Large intestine (tissue), 3 donors: Measurements from ENCODE around the gene BRCA1. TPM values are rescaled to one million over a fixed set of nuclear protein-coding genes. Genes with fewer than 3 reads are reported as not detected.
A peak's percentile ranks its signal among the peaks of the same experiment; 100 is the strongest.
"Not testable (repeated sequence)": the region's sequence is repeated elsewhere in the genome, so short reads cannot be mapped to it uniquely, and the experiment has no call there.

Experiments used
- DNase-seq, 2 donors: peaks; one replicate each; pipeline versions ENCODE4 v3.0.0 to v3.0.0-alpha.2; 2013
- H3K27ac ChIP-seq: one replicate; pipeline ENCODE4 v1.5.1; 2013; ENCODE audit warnings: low read length
- H3K27me3 ChIP-seq: 2 replicates; pipeline ENCODE4 v1.6.1; 2013; ENCODE audit warnings: low read length; ENCODE audit not compliant: control insufficient read depth, insufficient read depth
- H3K36me3 ChIP-seq: 2 replicates; pipeline ENCODE4 v1.6.1; 2013; ENCODE audit warnings: low read length; ENCODE audit not compliant: control insufficient read depth, insufficient read depth
- H3K4me1 ChIP-seq: one replicate; pipeline ENCODE4 v1.6.1; 2013; ENCODE audit warnings: low read length; ENCODE audit not compliant: control insufficient read depth, insufficient read depth
- H3K4me3 ChIP-seq: one replicate; pipeline ENCODE4 v1.5.1; 2013; ENCODE audit warnings: low read length
- H3K9me3 ChIP-seq: one replicate; pipeline ENCODE4 v1.6.1; 2013; ENCODE audit warnings: mild to moderate bottlenecking, low read depth, low read length, moderate library complexity; ENCODE audit not compliant: control insufficient read depth
- WGBS: methylation state at CpG from one replicate; pipeline ENCODE4 v1.1.5; 2013; ENCODE audit warnings: low lambda C conversion rate; ENCODE audit not compliant: insufficient coverage; 5-methylcytosine and 5-hydroxymethylcytosine counted together
- polyA plus RNA-seq: library from polyadenylated mRNA; unstranded; fragments of 120-200 nt; gene quantifications from one replicate; pipeline ENCODE4 v1.2.1, GENCODE V29; 2013

BRCA1 gene
- polyA plus RNA-seq, 1 donor, result 10.4 TPM

GRCh38 chr17:43069368-43069898 lies 55.7 kb downstream of the BRCA1 start:
- H3K9me3 ChIP-seq, result no peaks in the 10 kb centered on the region
- peaks cover 7% of the 10 kb centered on the region for H3K36me3 ChIP-seq
- no peaks in the 10 kb centered on the region for H3K4me1 ChIP-seq
- 100% methylated on average over 1 of the region's 3 CpGs for WGBS
- H3K27me3 ChIP-seq, result no peaks in the 10 kb centered on the region
- DNase-seq, result no peak
- no peak overlapping the region for H3K27ac ChIP-seq
- no peak overlapping the region for H3K4me3 ChIP-seq

GRCh38 chr17:43068570-43069367 lies 56.4 kb downstream of the BRCA1 start:
- Histone ChIP-seq H3K9me3 (no peaks in the 10 kb centered on the region), H3K4me1 (no peaks in the 10 kb centered on the region), H3K4me3 (no peak overlapping the region), H3K27ac (no peak overlapping the region), H3K27me3 (no peaks in the 10 kb centered on the region), H3K36me3 (peaks cover 9% of the 10 kb centered on the region)
- DNase-seq, result no peak
- WGBS, result 100% methylated on average over 2 of the region's 6 CpGs

- H3K36me3 ChIP-seq, result peaks cover 7% of the 10 kb centered on the region
- H3K27ac ChIP-seq, result no peak overlapping the region
- no peaks in the 10 kb centered on the region for H3K4me1 ChIP-seq
- no peaks in the 10 kb centered on the region for H3K9me3 ChIP-seq
- no peaks in the 10 kb centered on the region for H3K27me3 ChIP-seq
- DNase-seq, result no peak
- H3K4me3 ChIP-seq, result no peak overlapping the region
- no CpG with 5 or more reads among the region's 10 CpGs for WGBS
These were observed 62.1 kb downstream of the BRCA1 start for GRCh38 chr17:43062984-43063638.

- peaks cover 11% of the 10 kb centered on the region for H3K36me3 ChIP-seq
- 100% methylated on average over 3 of the region's 7 CpGs for WGBS
- no peak overlapping the region for H3K27ac ChIP-seq
- H3K4me1 ChIP-seq, result no peaks in the 10 kb centered on the region
- no peaks in the 10 kb centered on the region for H3K27me3 ChIP-seq
- H3K4me3 ChIP-seq, result no peak overlapping the region
- no peak for DNase-seq
- no peaks in the 10 kb centered on the region for H3K9me3 ChIP-seq
These were observed 69.1 kb downstream of the BRCA1 start for GRCh38 chr17:43056051-43056450.

GRCh38 chr17:43053008-43053407 lies 72.2 kb downstream of the BRCA1 start:
- not testable (repeated sequence) for H3K27me3 ChIP-seq, DNase-seq, H3K9me3 ChIP-seq, H3K27ac ChIP-seq, H3K4me3 ChIP-seq, H3K4me1 ChIP-seq
- peaks cover 15% of the 10 kb centered on the region for H3K36me3 ChIP-seq
- no CpG with 5 or more reads among the region's 7 CpGs for WGBS

GRCh38 chr17:43051969-43052368 lies 73.2 kb downstream of the BRCA1 start:
- H3K27me3 ChIP-seq, result no peaks in the 10 kb centered on the region
- no peaks in the 10 kb centered on the region for H3K4me1 ChIP-seq
- H3K9me3 ChIP-seq, result no peaks in the 10 kb centered on the region
- H3K4me3 ChIP-seq, result no peak overlapping the region
- peaks cover 15% of the 10 kb centered on the region for H3K36me3 ChIP-seq
- no peak for DNase-seq
- WGBS, result 100% methylated on average over 1 of the region's 1 CpG
- H3K27ac ChIP-seq, result no peak overlapping the region

GRCh38 chr17:43044024-43044423 lies 81.1 kb downstream of the BRCA1 start:
- Histone ChIP-seq H3K4me1 (no peaks in the 10 kb centered on the region), H3K27me3 (no peaks in the 10 kb centered on the region), H3K9me3 (no peaks in the 10 kb centered on the region), H3K4me3 (no peak overlapping the region), H3K27ac (no peak overlapping the region), H3K36me3 (peaks cover 3% of the 10 kb centered on the region)
- WGBS, result no CpG with 5 or more reads among the region's 4 CpGs
- no peak for DNase-seq

- Histone ChIP-seq H3K4me1 (no peaks in the 10 kb centered on the region), H3K9me3 (no peaks in the 10 kb centered on the region)
- DNase-seq, result no peak
These were observed 81.9 kb downstream of the BRCA1 start for GRCh38 chr17:43043307-43043706.

GRCh38 chr17:43042025-43042628 lies 83.0 kb downstream of the BRCA1 start:
- H3K27ac ChIP-seq, result no peak overlapping the region
- no peaks in the 10 kb centered on the region for H3K27me3 ChIP-seq
- DNase-seq, result no peak
- H3K4me1 ChIP-seq, result no peaks in the 10 kb centered on the region
- 83% methylated on average over 1 of the region's 5 CpGs for WGBS
- H3K9me3 ChIP-seq, result no peaks in the 10 kb centered on the region
- H3K36me3 ChIP-seq, result no peaks in the 10 kb centered on the region
- no peak overlapping the region for H3K4me3 ChIP-seq

More at GRCh38 chr17:43043307-43043706, 81.9 kb downstream of the BRCA1 start:
- Histone ChIP-seq H3K4me3 (no peak overlapping the region), H3K27me3 (no peaks in the 10 kb centered on the region), H3K27ac (no peak overlapping the region), H3K36me3 (no peaks in the 10 kb centered on the region)

GRCh38 chr17:43040655-43041054 lies 84.5 kb downstream of the BRCA1 start:
- peak in 1 of 2 donors; percentile 59 for DNase-seq
- no peaks in the 10 kb centered on the region for H3K4me1 ChIP-seq
- H3K27ac ChIP-seq, result no peak overlapping the region
- H3K36me3 ChIP-seq, result no peaks in the 10 kb centered on the region
- no peaks in the 10 kb centered on the region for H3K27me3 ChIP-seq
- no CpG with 5 or more reads among the region's 2 CpGs for WGBS
- H3K4me3 ChIP-seq, result no peak overlapping the region
- H3K9me3 ChIP-seq, result no peaks in the 10 kb centered on the region
